ENCODE data around the gene ZNF397.

- TF ChIP-seq, protein P1, sequence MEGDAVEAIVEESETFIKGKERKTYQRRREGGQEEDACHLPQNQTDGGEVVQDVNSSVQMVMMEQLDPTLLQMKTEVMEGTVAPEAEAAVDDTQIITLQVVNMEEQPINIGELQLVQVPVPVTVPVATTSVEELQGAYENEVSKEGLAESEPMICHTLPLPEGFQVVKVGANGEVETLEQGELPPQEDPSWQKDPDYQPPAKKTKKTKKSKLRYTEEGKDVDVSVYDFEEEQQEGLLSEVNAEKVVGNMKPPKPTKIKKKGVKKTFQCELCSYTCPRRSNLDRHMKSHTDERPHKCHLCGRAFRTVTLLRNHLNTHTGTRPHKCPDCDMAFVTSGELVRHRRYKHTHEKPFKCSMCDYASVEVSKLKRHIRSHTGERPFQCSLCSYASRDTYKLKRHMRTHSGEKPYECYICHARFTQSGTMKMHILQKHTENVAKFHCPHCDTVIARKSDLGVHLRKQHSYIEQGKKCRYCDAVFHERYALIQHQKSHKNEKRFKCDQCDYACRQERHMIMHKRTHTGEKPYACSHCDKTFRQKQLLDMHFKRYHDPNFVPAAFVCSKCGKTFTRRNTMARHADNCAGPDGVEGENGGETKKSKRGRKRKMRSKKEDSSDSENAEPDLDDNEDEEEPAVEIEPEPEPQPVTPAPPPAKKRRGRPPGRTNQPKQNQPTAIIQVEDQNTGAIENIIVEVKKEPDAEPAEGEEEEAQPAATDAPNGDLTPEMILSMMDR (IDR thresholded peaks at IDR 0.05; ENCODE audit: low read length) = peak; percentile 89
- TF ChIP-seq EZH2phosphoT487 (IDR thresholded peaks at IDR 0.05; ENCODE audit: low read length) (no peak), EZH2 (optimal IDR thresholded peaks at IDR 0.05; ENCODE audit: low read depth, low read length) (no peak)
These were observed 9.8 kb upstream of the ZNF397 start for GRCh38 chr18:35231052-35231451.
